ENCODE measurements around the gene CST3.
A peak's percentile ranks its signal among the peaks of the same experiment; 100 is the strongest.
"Not testable (repeated sequence)": the region's sequence is repeated elsewhere in the genome, so short reads cannot be mapped to it uniquely, and the experiment has no call there.

CST3 gene

GRCh38 chr20:23625236-23625964 lies 12.4 kb downstream of the CST3 start:
- no peak for DNase-seq

- DNase-seq = no peak
These were observed 13.4 kb downstream of the CST3 start for GRCh38 chr20:23624324-23624691.

- DNase-seq = no peak
These were observed 14.0 kb downstream of the CST3 start for GRCh38 chr20:23623666-23624323.

GRCh38 chr20:23622839-23623343 lies 14.9 kb downstream of the CST3 start:
- DNase-seq = no peak

- DNase-seq = not testable (repeated sequence)
These were observed 15.4 kb downstream of the CST3 start for GRCh38 chr20:23622401-23622800.

- not testable (repeated sequence) for DNase-seq
These were observed 16.9 kb downstream of the CST3 start for GRCh38 chr20:23620670-23621386.

GRCh38 chr20:23614163-23614562 lies 23.6 kb downstream of the CST3 start:
- no peak for DNase-seq

GRCh38 chr20:23613676-23614075 lies 24.1 kb downstream of the CST3 start:
- DNase-seq = no peak

GRCh38 chr20:23612396-23612795 lies 25.4 kb downstream of the CST3 start:
- no peak for DNase-seq

- DNase-seq = no peak
These were observed 28.2 kb downstream of the CST3 start for GRCh38 chr20:23609486-23610109.

- no peak for DNase-seq
These were observed 29.4 kb downstream of the CST3 start for GRCh38 chr20:23608251-23608846.

GRCh38 chr20:23607497-23608245 lies 30.1 kb downstream of the CST3 start:
- no peak for DNase-seq

- DNase-seq = peak; percentile 72
These were observed 31.1 kb downstream of the CST3 start for GRCh38 chr20:23606652-23607049.

- no peak for DNase-seq
These were observed 31.7 kb downstream of the CST3 start, which contains the start of gene CST9 for GRCh38 chr20:23605867-23606651. Gene CST9, minus strand, starts transcription at chr20:23605917. Its CDS starts 53 bp downstream, at chr20:23605864.

- DNase-seq = no peak
These were observed 33.4 kb downstream of the CST3 start for GRCh38 chr20:23604306-23604705.

GRCh38 chr20:23603321-23603720 lies 34.4 kb downstream of the CST3 start:
- DNase-seq = no peak

- DNase-seq = no peak
These were observed 35.1 kb downstream of the CST3 start for GRCh38 chr20:23602699-23603098.

- no peak for DNase-seq
These were observed 35.5 kb downstream of the CST3 start for GRCh38 chr20:23602241-23602640.

GRCh38 chr20:23601715-23602114 lies 36.0 kb downstream of the CST3 start:
- DNase-seq = no peak

- DNase-seq = no peak
These were observed 39.3 kb downstream of the CST3 start for GRCh38 chr20:23598481-23598880.

- no peak for DNase-seq
These were observed 41.0 kb downstream of the CST3 start for GRCh38 chr20:23596579-23597250.
